HG03442 (cell line): ENCODE measurements around the gene NSUN3.
A peak's percentile ranks its signal among the peaks of the same experiment; 100 is the strongest.
"Not testable (repeated sequence)": the region's sequence is repeated elsewhere in the genome, so short reads cannot be mapped to it uniquely, and the experiment has no call there.

Experiments used
- ATAC-seq: cut with Tn5 transposase; IDR thresholded peaks from one replicate; pipeline ENCODE4 v1.9.1; 2021; ENCODE audit warnings: mild to moderate bottlenecking, moderate library complexity; ENCODE audit not compliant: unreplicated experiment

Gene NSUN3

DNA sequence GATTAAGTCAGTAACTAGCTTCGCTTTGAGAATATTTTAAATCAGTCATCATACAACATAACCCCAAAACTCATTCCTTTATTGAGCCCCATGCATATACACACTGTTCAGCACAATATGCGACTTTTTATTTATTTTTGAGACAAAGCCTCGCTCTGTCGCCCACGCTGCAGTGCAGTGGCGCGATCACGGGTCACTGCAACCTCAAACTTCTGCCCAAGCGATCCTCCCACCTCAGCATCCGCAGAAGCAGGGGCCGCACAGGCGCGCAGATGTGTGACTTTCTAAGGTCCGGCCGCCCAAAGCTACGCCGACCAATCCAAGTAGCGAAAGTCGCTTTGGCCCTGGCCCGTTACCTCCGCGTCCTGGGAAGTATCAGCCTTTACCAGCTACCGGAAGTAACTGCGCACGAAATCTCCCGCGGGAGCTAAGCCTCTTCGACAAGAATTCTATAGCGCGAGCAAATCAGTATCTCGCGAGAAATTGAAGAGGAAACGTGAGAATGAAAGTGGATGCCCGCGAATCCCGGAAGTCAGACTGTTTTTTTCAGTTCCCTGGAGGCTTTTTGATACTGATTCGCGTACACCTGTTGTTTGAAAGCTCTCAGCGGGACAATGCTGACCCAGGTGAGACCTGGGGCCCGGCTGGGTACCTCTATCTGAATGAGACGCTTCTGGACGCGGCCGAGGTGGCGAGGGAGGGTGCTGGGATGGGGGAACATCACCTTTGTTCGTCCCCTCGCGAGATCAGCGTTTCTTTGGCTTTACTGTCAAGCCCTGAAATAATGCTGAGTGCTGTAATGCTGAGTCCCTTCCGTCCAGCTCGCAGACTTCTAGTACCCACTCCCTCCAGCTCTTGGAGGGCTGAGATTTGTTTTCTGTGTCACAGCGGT lies at the start of gene NSUN3, which contains the start of gene DHFR2:
NSUN3 (plus strand) TSS at position 549 of the 892 bp plus-strand sequence; CDS start at position 615, 66 bp downstream.
DHFR2 (minus strand) TSS at position 404 of the 892 bp plus-strand sequence. CDS start 1,405 bp downstream, outside the sequence.
- ATAC-seq, result peak; percentile 92

DNA sequence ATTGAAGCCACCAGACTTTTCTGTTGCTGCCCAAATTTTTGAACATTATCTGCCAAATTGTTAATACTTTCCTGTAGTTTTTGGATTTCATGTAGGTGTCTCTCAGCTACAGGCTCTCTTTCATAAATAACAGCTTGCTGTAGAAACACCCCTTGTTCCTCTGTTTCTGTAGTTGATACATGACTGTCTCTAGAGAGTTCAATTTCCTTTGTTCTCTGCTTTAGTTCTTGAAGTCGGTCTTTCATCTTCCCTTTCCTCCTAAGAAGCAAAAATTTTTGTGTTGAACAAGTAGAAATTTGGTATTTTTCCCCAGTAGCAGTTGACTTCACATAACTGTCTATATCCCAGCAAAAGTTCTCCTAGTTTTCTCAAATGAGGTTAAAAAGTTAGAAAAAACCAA lies 47.8 kb upstream of the NSUN3 start:
- no peak for ATAC-seq

DNA sequence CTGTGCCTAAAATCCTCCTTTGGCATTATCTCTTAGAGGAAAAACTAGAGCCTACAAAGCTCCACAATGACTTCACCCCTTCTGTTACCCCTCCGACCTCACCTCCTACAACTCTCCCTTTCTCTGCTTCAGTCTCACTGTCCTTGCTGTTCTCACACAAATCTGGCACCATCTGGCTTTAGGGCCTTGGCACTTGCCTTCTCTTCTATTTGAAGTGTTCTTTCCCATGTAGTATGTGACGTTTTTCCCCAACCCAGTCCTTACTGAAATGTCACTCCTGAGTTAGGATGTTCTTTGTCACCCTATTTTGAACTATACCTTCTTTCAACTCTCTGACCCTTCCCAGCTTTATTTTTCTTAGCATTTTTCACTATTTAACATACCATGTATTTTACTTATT lies 43.2 kb upstream of the NSUN3 start:
- no peak for ATAC-seq

DNA sequence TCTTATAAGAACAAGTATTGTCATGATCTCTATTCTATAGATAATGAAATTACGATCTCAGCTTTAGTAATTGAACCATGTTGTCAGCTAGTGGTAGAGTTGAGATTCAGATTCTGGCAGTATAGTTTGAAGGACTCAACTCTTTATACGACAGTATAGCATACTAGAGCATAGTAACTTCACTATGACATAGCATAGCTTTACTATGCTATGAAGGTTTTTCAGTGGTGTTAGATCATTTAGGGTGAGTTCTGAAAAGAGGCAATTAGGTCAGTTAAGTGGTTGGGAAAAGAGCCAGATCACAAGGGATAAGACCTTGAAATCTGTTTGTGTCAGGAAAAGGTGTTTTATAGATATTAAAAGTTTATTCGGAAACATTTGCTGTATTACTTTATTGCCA lies 42.6 kb upstream of the NSUN3 start:
- ATAC-seq, result no peak

DNA sequence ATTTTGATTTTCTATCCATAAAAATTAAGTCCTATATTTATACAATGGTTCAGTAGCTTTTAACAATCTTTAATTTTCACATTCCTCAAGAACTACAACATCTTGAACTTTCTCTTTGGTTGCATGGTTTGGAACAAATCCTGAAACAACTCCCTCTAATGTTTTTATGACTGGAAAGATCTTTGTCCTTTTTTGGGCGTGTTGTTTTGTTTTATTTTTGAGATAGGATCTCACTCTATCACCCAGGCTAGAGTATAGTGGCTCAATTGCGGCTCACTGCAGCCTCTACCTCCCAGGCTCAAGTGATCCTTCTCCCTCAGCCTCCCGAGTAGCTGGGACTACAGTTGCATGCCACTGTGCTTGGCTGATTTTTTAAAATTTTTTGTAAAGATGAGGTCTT lies 38.5 kb upstream of the NSUN3 start:
- no peak for ATAC-seq

DNA sequence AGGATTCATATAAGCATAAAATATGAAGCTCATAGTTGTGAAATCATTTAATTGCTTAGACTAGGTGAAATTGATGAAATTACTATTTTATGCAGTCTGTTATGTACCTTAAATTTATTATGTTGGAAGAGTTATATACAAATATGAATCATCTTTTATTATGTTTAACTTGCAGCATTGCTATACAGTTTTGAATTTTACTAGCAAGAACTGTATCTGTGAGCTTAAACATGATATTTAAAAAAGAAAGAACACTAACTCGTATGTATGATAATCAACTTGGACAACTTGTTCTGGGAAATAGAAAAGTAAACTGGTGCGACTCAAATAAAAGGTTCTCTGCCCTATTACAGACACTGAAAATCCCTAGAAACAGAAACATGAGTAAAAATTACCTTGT lies 36.2 kb upstream of the NSUN3 start:
- ATAC-seq, result no peak

DNA sequence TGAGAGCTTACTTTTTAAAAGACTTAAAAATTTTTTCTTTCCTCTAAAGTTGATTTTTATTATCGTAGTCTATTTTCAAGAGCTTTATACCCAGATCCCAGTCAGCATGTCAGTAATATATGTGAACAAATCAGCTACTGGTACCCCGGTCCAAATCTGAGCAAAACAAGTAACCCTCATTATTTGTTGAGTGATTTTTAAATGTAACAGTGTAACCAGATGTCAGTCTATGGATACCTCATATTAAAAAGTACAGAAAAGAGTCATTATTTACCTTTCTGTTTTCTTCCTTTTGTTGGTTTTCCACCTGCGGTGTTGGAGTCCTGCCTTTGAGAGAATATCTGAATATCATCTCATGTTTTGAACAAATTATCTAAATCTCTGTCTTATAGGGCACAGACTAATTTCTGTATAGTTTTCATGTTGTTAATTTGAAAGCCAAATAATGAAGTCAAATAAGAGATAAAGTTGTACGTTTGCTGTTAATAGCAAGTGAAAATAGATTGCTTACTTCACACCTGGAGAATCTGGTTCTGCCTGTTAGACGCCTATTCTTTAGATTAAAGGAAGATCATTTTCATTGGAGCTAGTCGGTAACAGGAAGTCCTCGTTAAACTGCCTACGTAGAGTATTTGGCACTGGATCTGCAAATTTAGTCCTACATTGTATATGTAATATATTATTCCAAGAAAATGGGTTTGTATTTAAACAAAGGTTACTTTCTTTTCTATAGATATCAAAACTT lies 34.6 kb upstream of the NSUN3 start, which contains the start of gene STX19:
STX19 (minus strand) TSS at position 505 of the 745 bp plus-strand sequence. CDS start 13,328 bp downstream, outside the sequence.
- no peak for ATAC-seq

DNA sequence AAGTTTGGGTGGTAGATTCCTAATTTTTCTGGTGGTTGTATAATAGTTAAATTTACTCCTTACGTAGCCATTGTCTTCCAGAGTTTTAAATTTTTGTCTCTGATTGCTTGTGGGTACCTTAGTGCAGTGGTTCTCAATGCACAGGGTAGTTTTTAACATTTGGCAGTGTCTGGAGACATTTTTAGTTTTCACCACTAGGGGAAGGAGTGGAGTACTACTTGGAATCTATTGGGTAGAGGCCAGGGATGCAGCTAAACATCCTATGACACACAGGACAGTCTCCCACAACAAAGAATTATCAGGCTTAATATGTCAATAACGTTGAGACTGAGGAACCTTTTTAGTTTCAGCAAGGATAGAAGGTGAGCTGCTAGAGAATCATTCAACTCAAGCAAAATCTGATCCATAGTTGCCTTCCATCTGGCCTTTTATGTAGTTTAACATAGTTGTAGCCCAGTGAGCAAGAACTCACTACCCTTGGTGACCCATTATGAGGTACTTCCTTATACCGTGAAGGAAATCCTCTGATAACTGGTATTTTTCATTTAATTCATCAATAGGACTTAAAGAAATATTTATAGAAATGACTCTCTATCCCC lies 25.9 kb upstream of the NSUN3 start:
- peak; percentile 78 for ATAC-seq

DNA sequence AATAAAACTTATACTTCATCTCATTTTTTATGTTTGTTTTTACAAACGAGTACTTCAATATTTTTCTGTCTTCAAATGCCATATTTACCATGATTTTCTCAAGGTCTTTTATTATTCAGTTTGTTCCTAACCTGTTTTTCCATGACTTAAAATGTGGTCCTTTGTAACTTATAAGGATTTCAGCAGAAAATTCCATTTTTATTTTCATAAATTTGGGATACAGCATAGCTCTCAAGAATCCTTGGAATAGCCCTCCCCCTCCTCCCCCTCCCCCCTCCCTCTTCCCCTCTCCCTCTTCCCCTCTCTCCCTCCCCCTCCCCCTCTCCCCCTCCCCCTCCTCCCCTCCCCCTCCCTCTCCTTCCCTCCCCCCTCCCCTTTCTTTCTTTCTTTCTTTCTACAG lies 19.6 kb upstream of the NSUN3 start:
- no peak for ATAC-seq

DNA sequence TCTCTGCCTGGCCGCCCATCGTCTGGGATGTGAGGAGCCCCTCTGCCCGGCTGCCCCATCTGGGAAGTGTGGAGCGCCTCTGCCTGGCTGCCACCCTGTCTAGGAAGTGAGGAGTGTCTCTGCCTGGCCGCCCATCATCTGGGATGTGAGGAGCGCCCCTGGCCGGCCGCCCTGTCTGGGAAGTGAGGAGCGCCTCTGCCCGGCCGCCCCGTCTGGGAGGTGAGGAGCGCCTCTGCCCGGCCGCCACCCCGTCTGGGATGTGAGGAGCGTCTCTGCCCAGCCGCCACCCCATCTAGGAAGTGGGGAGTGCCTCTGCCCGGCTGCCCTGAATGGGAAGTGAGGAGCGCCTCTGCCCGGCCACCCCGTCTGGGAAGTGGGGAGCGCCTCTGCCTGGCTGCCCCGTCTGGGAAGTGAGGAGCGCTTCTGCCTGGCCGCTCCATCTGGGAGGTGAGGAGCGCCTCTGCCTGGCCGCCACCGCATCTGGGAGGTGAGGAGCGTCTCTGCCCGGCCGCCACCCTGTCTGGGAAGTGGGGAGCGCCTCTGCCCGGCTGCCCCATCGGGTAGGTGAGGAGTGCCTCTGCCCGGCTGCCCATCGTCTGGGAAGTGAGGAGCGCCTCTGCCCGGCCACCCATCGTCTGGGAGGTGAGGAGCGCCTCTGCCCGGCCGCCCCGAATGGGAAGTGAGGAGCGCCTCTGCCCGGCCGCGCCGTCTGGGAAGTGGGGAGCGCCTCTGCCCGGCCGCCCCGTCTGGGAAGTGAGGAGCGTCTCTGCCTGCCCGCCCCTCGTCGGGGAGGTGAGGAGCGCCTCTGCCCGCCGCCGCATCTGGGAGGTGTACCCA lies 18.5 kb upstream of the NSUN3 start:
- ATAC-seq, result not testable (repeated sequence)

DNA sequence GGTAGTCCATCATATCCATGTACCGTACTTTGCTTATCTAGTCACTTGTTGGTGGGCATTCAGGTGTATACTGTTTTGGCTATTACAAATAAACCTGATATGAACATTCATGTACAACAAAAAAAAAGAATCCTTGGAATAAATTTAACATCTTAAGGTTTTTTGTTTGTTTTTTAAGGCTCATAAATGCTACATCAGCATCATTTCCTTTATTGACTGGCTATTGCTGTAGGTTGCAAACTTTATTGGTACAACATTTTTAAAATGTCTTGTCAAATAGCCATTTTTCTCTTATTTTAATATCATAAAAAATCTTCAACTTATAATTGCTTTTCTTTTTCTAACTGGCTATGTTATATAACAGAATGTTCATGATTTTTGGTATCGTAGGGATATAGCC lies 16.3 kb upstream of the NSUN3 start:
- ATAC-seq, result no peak

DNA sequence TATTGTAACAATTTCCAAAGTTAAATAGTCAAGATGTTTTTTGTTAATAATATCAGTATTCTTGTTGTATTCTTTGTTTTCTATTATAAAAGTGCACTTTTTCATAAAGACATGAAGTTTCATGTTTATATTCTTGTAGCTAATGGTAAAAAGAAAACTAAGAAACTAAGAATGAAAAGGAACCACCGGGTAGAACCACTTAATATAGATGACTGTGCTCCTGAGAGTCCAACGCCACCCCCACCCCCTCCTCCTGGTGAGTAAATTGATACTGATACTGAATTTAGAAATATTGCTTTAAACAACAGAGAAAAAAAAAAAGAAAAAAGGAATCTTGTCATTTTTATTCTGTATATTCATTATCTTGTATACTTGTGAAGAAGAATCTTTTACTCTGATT lies 13.6 kb upstream of the NSUN3 start:
- ATAC-seq, result no peak

DNA sequence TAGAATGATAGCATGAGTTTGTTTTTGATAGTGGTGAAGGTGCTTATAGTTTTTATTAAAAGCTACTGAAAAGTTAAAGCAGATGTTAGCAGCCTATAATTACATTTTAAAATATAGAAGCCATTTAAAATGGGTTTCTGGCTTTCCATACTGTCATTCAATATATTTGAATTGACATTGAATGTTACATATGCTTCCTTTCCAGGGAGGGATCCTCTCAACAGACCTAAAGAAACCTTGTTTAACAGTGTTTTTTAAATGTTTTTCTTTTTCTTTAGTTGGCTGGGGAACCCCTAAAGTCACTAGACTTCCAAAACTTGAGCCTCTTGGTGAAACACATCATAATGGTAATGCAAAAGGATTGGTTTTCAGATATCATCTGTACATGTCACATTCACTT lies 12.3 kb upstream of the NSUN3 start:
- no peak for ATAC-seq

DNA sequence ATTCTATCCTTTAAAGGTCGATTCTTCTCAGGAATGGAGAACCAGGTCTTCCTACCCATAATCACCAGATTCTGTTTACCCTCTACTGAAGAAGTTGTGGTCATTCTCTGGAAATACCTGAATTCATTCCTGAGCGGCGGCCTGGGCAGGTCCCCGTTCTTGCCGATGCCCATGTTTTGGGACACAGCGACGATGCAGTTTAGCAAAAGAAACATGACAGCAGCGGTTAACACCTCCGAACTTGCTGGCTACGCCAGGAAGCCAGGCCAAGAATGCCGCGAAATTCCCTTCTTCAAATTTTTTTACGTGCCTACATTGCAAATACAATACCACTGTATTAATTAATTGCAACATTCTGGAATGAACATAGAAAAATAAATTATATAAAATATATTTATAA lies 1.6 kb upstream of the NSUN3 start:
- ATAC-seq, result no peak

DNA sequence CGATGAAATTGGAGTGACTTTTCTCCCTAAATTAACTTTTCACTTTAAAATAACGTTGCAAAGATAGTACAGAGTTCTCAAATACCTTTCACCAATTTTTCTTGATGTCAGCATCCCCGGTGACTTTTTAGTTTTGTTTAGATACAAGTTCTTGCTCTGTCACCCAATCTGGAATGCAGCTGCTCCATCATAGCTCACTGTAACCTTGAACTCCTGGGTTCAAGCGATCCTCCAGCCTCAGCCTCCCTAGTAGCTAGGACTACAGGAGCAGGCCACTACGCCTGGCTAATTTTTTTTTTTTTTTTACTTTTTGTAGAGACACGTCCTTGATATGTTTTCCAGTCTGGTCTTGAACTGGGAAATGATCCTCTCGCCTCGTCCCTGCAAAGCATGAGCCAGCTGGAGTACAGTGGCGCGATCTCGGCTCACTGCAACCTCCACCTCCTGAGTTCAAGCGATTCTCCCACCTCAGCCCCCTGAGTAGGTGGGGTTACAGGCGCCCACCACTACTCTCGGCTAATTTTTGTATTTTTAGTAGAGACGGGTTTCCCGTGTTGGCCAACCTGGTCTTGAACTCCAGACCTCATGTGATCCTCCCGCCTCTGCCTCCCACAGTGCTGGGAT lies 747 bp downstream of the NSUN3 start:
- ATAC-seq, result no peak

DNA sequence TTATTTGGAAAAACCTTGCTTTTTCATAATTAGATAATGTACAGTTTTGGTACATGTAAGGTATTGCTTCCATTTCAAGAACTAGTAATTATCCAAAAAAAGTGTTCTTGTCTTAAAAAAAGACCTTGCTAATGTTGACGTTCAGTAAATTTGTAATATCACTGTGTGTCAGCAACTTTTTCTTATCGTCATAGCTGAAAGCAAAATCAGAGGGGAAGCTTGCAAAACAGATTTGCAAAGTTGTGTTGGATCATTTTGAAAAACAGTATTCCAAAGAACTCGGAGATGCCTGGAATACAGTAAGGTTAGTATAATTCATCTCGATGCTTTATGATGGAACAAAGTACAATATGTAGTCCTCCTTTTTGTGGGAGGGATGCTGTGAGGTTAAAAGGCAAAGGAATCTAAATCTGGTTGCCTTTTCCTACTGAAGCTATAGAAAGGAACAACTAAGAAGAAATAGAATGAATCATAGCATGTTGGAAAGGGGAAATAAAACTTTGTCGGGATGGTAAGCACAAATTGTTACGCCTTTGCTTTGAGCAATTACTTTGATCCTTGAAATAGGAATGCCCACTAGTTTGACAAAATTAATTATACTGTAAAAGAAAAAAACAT lies 1.5 kb downstream of the NSUN3 start:
- ATAC-seq, result no peak

DNA sequence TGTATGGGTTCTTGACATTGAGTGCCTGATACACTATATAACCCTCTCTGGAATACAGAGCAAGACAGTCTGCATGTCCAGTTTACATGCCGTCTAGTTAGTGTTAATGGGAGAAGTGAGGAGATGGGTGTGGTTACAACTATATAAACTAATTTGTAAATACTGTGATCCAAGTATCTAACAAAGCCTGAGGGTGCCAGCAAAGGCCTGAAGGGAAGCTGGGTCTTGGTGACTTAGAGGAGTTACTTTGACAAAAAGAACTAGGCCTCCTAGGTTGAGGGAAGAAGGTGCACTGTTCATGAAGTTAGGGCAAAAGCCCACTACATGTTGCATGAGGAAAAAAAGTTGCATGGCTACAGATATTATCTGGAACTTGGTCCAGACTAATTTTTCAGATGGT lies 2.3 kb downstream of the NSUN3 start:
- no peak for ATAC-seq

DNA sequence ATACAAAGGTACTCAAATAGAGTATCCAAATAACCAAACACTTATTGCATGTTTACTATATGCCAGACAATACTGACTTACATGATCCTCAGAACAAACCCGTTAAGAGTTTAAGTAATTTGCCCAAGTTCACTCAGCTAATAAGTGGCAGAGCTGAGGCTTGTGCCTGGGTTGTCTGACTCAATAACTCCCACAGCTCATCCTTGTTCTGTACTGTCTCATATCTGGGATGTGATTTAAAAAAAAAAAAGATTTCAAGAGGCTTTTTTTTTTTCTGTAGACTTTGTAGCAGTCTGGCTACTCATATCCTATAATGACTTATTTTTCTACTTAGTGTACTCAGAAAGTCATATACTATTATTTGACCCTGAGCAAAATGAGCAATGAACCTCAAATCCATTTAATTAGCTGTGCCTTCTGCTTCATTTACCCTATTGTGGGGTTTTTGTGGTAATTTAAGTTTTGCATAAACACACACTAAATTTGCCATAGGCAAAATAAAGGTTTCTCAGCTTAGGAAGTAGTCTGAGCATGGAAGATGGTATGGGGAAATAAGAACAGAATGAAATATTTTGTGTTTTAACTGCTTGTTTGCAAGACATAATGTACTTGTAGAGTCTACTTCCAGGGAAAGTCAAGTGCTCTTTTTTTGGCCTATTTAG lies 3.1 kb downstream of the NSUN3 start:
- ATAC-seq, result no peak
